Type B pancreatic cell (in vitro differentiated cells): ENCODE measurements around the gene PAX5. TPM values are rescaled to one million over a fixed set of nuclear protein-coding genes. Genes with fewer than 3 reads are reported as not detected.

Experiments used
- DNase-seq: peaks from one replicate; pipeline ENCODE4 v3.0.0; 2021; ENCODE audit warnings: mixed read lengths; ENCODE audit not compliant: unreplicated experiment; ENCODE audit errors: extremely low spot score
- H3K27ac Mint-ChIP-seq: 2 replicates; pipeline ENCODE4 v1.8.0; 2021; ENCODE audit warnings: mild to moderate bottlenecking, mixed read lengths
- H3K27me3 Mint-ChIP-seq: 2 replicates; pipeline ENCODE4 v1.8.0; 2021; ENCODE audit warnings: mixed read lengths
- H3K36me3 Mint-ChIP-seq: 2 replicates; pipeline ENCODE4 v1.8.0; 2021; ENCODE audit warnings: mixed read lengths
- H3K4me1 Mint-ChIP-seq: one replicate; pipeline ENCODE4 v1.8.0; 2021; ENCODE audit warnings: mixed read lengths; ENCODE audit not compliant: unreplicated experiment
- H3K4me3 Mint-ChIP-seq: 2 replicates; pipeline ENCODE4 v1.8.0; 2021; ENCODE audit warnings: mild to moderate bottlenecking, mixed read lengths
- H3K9me3 Mint-ChIP-seq: 2 replicates; pipeline ENCODE4 v1.8.0; 2021; ENCODE audit warnings: mixed read lengths
- total RNA-seq: library from RNA; stranded (reverse); gene quantifications from 2 replicates; pipeline ENCODE4 v1.2.1, GENCODE V29; 2021; ENCODE audit warnings: low replicate concordance
- TF ChIP-seq, protein P1 (sequence below): fragments of 200-600 bp; sonication (generic); conservative IDR thresholded peaks from 2 replicates; pipeline ENCODE4 v1.5.0; 2021; ENCODE audit warnings: antibody characterized with exemption, mild to moderate bottlenecking

Gene PAX5
- total RNA-seq, 1 donor from 2014 or later: not detected

GRCh38 chr9:36997414-36997813 lies 36.7 kb downstream of the PAX5 start:
- Mint-ChIP-seq H3K27ac (no peak overlapping the region), H3K36me3 (no peaks in the 10 kb centered on the region), H3K4me1 (peaks cover 4% of the 10 kb centered on the region), H3K4me3 (no peak overlapping the region), H3K9me3 (no peaks in the 10 kb centered on the region), H3K27me3 (peaks cover 92% of the 10 kb centered on the region)
- TF ChIP-seq, protein P1, sequence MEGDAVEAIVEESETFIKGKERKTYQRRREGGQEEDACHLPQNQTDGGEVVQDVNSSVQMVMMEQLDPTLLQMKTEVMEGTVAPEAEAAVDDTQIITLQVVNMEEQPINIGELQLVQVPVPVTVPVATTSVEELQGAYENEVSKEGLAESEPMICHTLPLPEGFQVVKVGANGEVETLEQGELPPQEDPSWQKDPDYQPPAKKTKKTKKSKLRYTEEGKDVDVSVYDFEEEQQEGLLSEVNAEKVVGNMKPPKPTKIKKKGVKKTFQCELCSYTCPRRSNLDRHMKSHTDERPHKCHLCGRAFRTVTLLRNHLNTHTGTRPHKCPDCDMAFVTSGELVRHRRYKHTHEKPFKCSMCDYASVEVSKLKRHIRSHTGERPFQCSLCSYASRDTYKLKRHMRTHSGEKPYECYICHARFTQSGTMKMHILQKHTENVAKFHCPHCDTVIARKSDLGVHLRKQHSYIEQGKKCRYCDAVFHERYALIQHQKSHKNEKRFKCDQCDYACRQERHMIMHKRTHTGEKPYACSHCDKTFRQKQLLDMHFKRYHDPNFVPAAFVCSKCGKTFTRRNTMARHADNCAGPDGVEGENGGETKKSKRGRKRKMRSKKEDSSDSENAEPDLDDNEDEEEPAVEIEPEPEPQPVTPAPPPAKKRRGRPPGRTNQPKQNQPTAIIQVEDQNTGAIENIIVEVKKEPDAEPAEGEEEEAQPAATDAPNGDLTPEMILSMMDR: no peak
- DNase-seq: no peak

GRCh38 chr9:36996706-36997086 lies 37.4 kb downstream of the PAX5 start:
- TF ChIP-seq, protein P1: no peak
- Mint-ChIP-seq H3K9me3 (peaks cover 1% of the 10 kb centered on the region), H3K4me3 (no peak overlapping the region), H3K27me3 (peaks cover 92% of the 10 kb centered on the region), H3K36me3 (no peaks in the 10 kb centered on the region), H3K27ac (no peak overlapping the region), H3K4me1 (peaks cover 4% of the 10 kb centered on the region)
- no peak for DNase-seq

DNA sequence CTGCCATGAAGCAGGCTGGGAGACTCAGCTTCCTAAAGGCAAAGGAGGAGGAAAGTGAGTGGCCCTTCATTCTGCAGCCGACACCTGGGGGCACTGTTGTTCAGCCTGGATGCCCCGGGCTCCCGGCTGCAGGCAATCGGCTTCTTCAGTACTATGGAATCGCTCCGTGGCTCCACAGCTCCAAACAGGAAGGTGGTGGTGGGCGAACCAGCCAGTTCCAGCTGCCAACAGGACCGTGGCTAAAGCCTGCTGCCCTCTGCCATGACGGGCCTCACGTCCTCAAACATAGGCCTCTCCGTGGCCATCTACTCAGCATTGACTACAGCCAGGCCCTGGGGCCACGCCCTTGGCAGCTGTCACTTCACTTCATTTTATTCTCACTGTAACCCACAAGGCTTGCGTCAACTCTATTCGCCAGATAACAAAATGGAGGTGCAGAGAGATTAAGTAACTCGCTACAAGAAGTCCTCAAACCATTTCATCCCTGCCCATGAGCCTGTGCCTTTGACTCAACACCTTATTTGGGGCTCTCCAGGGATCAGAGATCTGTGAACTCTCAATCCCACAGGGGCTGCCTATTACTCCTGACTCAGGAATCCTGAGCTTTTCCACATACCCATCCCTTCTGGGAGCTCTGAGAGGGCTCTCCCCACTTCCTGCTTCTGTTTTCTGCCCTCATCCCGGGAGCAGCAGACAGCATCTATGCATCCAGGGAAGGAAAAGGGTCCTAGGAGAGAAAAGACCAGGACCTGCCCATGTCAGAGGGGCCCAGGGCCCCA lies 38.0 kb downstream of the PAX5 start:
- Mint-ChIP-seq H3K36me3 (no peaks in the 10 kb centered on the region), H3K27me3 (peaks cover 91% of the 10 kb centered on the region), H3K4me1 (no peaks in the 10 kb centered on the region), H3K4me3 (no peak overlapping the region), H3K9me3 (peaks cover 5% of the 10 kb centered on the region), H3K27ac (no peak overlapping the region)
- TF ChIP-seq, protein P1: peak; percentile 75
- DNase-seq: no peak

GRCh38 chr9:36993933-36994764 lies 39.9 kb downstream of the PAX5 start:
- no peak overlapping the region for H3K4me3 Mint-ChIP-seq
- no peak overlapping the region for H3K27ac Mint-ChIP-seq
- TF ChIP-seq, protein P1: no peak

GRCh38 chr9:36992501-36993316 lies 41.4 kb downstream of the PAX5 start:
- Mint-ChIP-seq H3K36me3 (no peaks in the 10 kb centered on the region), H3K4me1 (no peaks in the 10 kb centered on the region)

More at GRCh38 chr9:36993933-36994764, 39.9 kb downstream of the PAX5 start:
- Mint-ChIP-seq H3K4me1 (no peaks in the 10 kb centered on the region), H3K27me3 (peaks cover 89% of the 10 kb centered on the region), H3K9me3 (peaks cover 9% of the 10 kb centered on the region), H3K36me3 (no peaks in the 10 kb centered on the region)
- no peak for DNase-seq

More at GRCh38 chr9:36992501-36993316, 41.4 kb downstream of the PAX5 start:
- no peak for DNase-seq
- TF ChIP-seq, protein P1: no peak
- H3K9me3 Mint-ChIP-seq: peaks cover 9% of the 10 kb centered on the region
- H3K27ac Mint-ChIP-seq: no peak overlapping the region
- peaks cover 92% of the 10 kb centered on the region for H3K27me3 Mint-ChIP-seq
- no peak overlapping the region for H3K4me3 Mint-ChIP-seq
